ENCODE data around the gene SLC25A47.
"Not testable (repeated sequence)": the region's sequence is repeated elsewhere in the genome, so short reads cannot be mapped to it uniquely, and the experiment has no call there.

Gene SLC25A47

GRCh38 chr14:100290607-100291304 lies 32.4 kb upstream of the SLC25A47 start:
- no peak for DNase-seq

GRCh38 chr14:100291305-100292075 lies 31.6 kb upstream of the SLC25A47 start:
- no peak for DNase-seq

- no peak for DNase-seq
Observed at GRCh38 chr14:100292301-100292775, 30.8 kb upstream of the SLC25A47 start.

GRCh38 chr14:100292776-100293461 lies 30.2 kb upstream of the SLC25A47 start:
- DNase-seq, result no peak

GRCh38 chr14:100293497-100294212 lies 29.5 kb upstream of the SLC25A47 start:
- no peak for DNase-seq

GRCh38 chr14:100294213-100294962 lies 28.8 kb upstream of the SLC25A47 start:
- no peak for DNase-seq

GRCh38 chr14:100294963-100295330 lies 28.2 kb upstream of the SLC25A47 start:
- DNase-seq, result no peak

GRCh38 chr14:100295376-100296105 lies 27.6 kb upstream of the SLC25A47 start:
- no peak for DNase-seq

- no peak for DNase-seq
Observed at GRCh38 chr14:100296106-100296651, 27.0 kb upstream of the SLC25A47 start.

- DNase-seq, result not testable (repeated sequence)
Observed at GRCh38 chr14:100296729-100297128, 26.4 kb upstream of the SLC25A47 start.

GRCh38 chr14:100297320-100298300 lies 25.5 kb upstream of the SLC25A47 start:
- no peak for DNase-seq

GRCh38 chr14:100298551-100299237 lies 24.4 kb upstream of the SLC25A47 start:
- no peak for DNase-seq

GRCh38 chr14:100299238-100299560 lies 23.9 kb upstream of the SLC25A47 start:
- DNase-seq, result no peak

GRCh38 chr14:100302616-100303015 lies 20.5 kb upstream of the SLC25A47 start:
- DNase-seq, result no peak

- no peak for DNase-seq
Observed at GRCh38 chr14:100303179-100303578, 20.0 kb upstream of the SLC25A47 start.

- DNase-seq, result no peak
Observed at GRCh38 chr14:100303925-100304324, 19.2 kb upstream of the SLC25A47 start.

GRCh38 chr14:100304825-100305323 lies 18.3 kb upstream of the SLC25A47 start:
- no peak for DNase-seq

- no peak for DNase-seq
Observed at GRCh38 chr14:100305324-100306100, 17.6 kb upstream of the SLC25A47 start.
